ENCODE results near the gene CTNNBL1.

- TF ChIP-seq CTCF (IDR thresholded peaks at IDR 0.05) (no peak), POLR2A (IDR thresholded peaks at IDR 0.05) (no peak)
Observed at GRCh38 chr20:37907330-37907676, 213.5 kb downstream of the CTNNBL1 start.

All from testis (tissue), 2 donors.